COLO668 (cell line): ENCODE results near the gene SLCO4A1.
"Not testable (repeated sequence)": the region's sequence is repeated elsewhere in the genome, so short reads cannot be mapped to it uniquely, and the experiment has no call there.

Experiments
- DNase-seq: peaks from one replicate; lab custom pipeline; 2025; ENCODE audit not compliant: unreplicated experiment; lab: John Stamatoyannopoulos, UW

SLCO4A1 gene

GRCh38 chr20:62679978-62680589 lies 37.8 kb downstream of the SLCO4A1 start:
- DNase-seq = no peak

DNA sequence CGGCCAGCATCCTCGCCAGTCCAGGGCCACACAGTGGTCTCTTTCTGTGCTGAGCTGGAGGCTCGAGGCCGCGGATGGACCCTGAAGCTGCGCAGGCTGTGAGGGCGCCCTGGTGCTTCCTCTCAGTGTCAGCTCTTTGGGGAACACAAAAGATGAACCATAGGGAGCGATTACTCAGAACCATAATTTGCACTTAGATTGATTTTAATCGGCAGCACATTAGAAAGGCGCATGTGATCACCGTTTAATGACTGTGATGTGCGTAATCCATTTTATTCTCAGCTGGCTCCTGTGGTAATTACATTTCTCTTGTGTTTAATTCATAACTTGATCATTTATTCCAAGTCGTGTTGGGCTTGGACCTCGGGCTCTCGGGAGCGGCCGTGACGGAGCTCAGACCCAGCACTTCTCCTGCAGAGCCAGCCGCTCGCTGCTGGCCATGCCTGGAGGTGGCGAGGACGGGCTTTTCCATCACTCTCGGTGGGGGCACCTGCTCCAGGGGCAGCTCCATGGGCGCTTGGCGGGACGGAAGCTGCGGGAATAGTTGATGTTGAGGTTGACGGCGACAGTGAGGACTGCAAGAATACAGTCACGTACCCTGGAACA lies 40.7 kb downstream of the SLCO4A1 start:
- DNase-seq = no peak

GRCh38 chr20:62683660-62684322 lies 41.5 kb downstream of the SLCO4A1 start:
- not testable (repeated sequence) for DNase-seq

GRCh38 chr20:62684981-62685380 lies 42.7 kb downstream of the SLCO4A1 start:
- no peak for DNase-seq

GRCh38 chr20:62685781-62686555 lies 43.7 kb downstream of the SLCO4A1 start:
- peak; percentile 92 for DNase-seq

GRCh38 chr20:62686869-62687830 lies 44.8 kb downstream of the SLCO4A1 start:
- DNase-seq = no peak

GRCh38 chr20:62688083-62688482 lies 45.8 kb downstream of the SLCO4A1 start:
- no peak for DNase-seq

GRCh38 chr20:62688855-62689460 lies 46.7 kb downstream of the SLCO4A1 start:
- DNase-seq = peak; percentile 10

DNA sequence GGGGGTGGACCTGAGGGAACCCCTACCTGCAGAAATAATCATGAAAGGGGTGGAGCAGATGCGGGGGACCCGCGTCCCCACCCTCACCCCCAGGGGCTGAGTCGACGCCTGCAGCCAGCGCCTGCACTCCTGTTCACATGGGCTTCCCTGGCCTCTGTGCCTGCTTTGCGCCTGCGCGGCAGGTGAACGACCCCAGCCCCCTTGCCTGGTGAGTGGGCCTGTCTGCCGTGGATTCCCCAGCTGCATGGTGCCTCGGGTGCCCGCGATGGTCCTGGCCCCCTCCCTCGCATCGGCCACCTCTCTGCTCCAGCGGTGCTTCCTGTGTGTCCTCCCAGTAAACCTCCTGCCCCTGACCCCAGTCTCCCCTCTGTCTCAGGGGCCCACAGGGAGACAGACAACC lies 47.6 kb downstream of the SLCO4A1 start:
- DNase-seq = no peak

DNA sequence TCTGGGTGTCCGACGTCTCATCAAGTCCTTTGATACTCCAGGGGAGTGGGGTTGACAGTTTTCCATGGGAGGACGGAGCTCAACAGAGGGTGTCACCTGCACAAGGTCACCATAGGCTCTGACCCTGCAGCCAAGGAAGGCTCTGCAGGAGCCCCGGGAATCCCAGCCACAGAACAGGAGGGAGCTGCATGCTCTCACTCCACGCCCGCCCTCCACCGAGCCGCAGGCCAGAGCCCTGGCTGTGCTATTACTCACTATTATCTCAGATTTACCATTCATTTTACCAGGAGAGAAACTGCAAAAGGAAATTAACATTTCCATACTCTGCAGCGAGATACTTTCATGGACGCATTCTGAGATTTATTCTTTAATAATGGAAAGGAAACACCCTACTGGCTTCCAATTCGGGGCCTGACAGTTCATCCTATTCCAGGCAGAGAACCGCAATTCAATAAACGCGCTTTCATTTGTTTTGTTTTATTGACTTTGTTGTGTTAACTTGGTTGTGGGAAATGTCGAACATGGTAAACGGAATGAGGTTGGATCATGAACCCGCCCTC lies 48.0 kb downstream of the SLCO4A1 start:
- no peak for DNase-seq

DNA sequence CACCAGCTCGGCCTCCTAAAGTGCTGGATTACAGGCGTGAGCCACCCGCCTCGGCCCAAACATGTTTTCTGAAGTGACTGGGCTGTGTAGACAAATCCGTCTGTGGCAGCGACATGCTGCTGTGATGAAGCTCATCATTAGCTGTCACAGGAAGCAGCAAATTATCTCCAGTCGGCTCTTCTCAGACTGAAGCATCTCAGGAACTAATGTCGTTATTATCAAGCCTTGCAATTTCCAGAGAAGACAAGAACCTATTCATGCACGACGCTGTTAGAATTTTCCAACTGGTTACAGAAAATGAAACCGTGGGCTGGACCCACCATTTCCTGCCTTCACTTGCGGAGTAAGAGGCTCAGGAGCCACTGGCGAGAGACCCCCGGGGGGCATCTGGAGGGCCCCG lies 49.2 kb downstream of the SLCO4A1 start:
- no peak for DNase-seq

DNA sequence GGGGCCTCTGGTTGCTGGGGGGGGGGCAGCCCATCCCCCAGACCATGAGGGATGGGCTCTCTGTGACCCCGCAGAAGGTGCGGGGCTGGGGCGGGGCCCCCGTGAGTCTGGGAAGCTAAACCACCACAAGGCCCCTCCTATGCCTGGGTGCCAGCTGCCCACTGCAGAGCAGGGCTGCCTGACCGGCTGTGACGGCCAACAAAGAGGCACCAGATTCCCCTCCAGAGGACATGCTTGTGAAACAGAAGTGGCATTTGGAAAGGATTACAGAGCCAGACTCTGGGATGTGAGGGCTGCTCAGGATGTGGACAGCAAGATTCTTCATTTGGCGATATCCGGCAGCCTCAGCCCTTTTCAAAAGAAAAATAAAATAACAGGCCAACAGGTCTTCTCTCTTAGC lies 49.9 kb downstream of the SLCO4A1 start:
- DNase-seq = peak; percentile 12

DNA sequence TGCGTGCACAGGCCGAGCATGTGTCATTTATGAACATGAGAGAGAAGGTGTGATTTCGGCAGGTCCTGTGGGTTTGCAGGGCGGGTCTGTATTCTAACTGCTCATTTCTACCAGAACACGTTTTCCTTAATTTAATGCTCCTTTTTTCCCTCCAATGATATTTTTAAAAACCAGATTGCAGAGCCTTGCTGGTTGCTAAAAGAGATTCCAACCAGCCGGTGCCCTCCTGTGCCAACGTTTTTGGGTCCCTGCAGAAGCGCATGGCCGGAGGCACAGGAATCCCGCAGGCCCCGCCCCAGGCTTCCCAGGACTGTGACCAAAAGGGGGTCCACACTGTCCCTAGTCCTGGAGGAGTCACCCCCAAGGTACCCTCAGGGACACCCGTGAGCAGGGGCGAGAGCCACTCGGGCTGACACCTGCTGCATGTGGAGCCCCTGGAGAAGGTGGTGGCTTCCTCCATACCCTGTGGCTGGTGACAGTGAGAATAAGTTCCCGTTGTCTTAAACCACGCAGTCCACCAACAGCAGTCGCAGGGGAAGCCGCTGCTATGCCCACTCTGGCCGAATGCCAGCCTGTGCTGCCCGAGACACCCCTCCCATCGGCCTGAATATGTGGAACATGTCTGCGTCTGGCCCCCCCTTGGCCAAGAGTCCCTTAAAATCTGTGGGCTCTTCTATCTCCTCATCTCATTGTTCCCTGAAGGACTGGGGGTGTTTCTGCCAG lies 50.7 kb downstream of the SLCO4A1 start:
- DNase-seq = no peak

DNA sequence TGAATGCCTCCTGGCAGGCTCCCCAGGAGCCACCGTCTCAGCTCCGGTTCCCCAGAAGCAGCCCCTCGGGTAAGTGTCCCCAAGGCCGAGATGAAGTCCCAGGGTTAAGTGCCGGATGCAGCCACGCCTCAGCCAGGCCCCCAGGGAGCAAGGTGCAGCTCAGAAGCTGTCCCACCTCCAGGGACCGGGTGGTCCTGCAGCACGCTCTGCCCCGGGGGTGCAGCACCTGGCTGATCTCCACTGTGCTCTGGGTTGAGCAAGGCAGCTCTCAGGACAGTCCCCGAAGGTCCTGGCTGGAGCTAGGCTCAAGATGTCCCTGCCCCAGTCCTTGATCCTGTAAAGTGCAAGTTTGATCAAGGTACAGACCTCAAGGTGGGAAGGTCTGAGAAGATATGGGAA lies 51.2 kb downstream of the SLCO4A1 start:
- no peak for DNase-seq

GRCh38 chr20:62694106-62694505 lies 51.8 kb downstream of the SLCO4A1 start:
- DNase-seq = no peak

DNA sequence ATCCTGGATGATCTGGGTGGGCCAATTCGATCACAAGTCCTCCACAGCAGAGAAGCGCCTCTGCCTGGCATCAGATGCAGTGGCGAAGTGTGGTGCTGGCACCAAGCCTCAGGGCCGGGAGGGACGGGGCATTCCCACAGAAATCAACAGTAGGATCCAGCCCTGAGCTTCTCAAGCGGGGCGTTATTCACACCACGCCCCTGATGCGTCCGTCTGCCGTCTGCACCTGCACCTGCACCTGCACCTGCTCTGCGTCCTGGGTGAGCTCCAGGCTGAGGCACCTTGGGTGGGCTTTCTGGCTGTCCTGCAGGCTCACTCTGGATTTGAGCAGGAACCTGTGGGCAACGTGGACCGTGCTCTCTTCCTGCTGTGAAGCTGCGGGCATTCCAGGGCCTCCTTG lies 52.6 kb downstream of the SLCO4A1 start:
- DNase-seq = peak; percentile 69

GRCh38 chr20:62695448-62696414 lies 53.4 kb downstream of the SLCO4A1 start:
- DNase-seq = peak; percentile 10

GRCh38 chr20:62696434-62696957 lies 54.2 kb downstream of the SLCO4A1 start:
- DNase-seq = peak; percentile 27
